Measurements from ENCODE around the gene SETD2. TPM values are rescaled to one million over a fixed set of nuclear protein-coding genes. Genes with fewer than 3 reads are reported as not detected.
A peak's percentile ranks its signal among the peaks of the same experiment; 100 is the strongest.

Gene SETD2
- total and polyA plus RNA-seq, 9 of the 15 experiments (the other 6 are each of a cell fraction or from before 2014, with no cell fraction given): 8.2 to 44.0 (median 33.6) TPM

GRCh38 chr3:47117807-47118364 lies 46.0 kb downstream of the SETD2 start:
- peak; percentile 73 for FAIRE-seq
- DNase-seq (ENCODE audit: extremely low read depth in 1 of 4, low spot score in 3 of 4): peak in 1 of 4 experiments; percentile 25
- BruUV-seq (replicated peaks): no TSS peak
- WGBS (ENCODE audit: insufficient coverage, low coverage, missing lambda C conversion rate): 22% methylated on average over 3 of the region's 3 CpGs
- in situ Hi-C loops (cut with MboI): no loop called here
- peaks cover 13% of the 10 kb centered on the region for H3K79me2 ChIP-seq (ENCODE audit: control insufficient read depth, insufficient read depth, low read length)
- no peaks in the 10 kb centered on the region for H4K20me1 ChIP-seq (replicated peaks; ENCODE audit: control insufficient read depth, insufficient read depth, low read length)
- ATAC-seq: peak; percentile 52
- peaks cover 17% of the 10 kb centered on the region for H3K9me3 ChIP-seq (replicated peaks; ENCODE audit: control insufficient read depth, insufficient read depth, low read depth, low read length)
- no peaks in the 10 kb centered on the region for H3K27me3 ChIP-seq (ENCODE audit: control insufficient read depth in 2 of 2, insufficient read depth in 2 of 2, low read length in 2 of 2)
- H3K4me1 ChIP-seq (replicated peaks in 1 of 2; ENCODE audit: control insufficient read depth in 2 of 2, insufficient read depth in 2 of 2, low read length in 2 of 2): peaks cover 4 to 7% of the 10 kb centered on the region in 2 experiments; a peak in 3 of 5 replicates
- intact Hi-C loops (cut with micrococcal nuclease): no loop called here
- H3K36me3 ChIP-seq (ENCODE audit: control insufficient read depth, insufficient read depth, low read length): peaks cover 86% of the 10 kb centered on the region
- CTCF ChIA-PET (ENCODE audit: low intra/inter-chr PET ratio): no interaction called here
- H3K27ac ChIP-seq (ENCODE audit: extremely low read depth, low read depth, low read length): peak overlapping the region; percentile 44; the same call in 2 of the 3 replicates
- peak overlapping the region; percentile 1; the same call in 1 of the 2 replicates for H3K4me2 ChIP-seq (ENCODE audit: insufficient read depth, low read length)
- H3K4me3 ChIP-seq: no peak overlapping the region
- no peak overlapping the region for H3K9ac ChIP-seq (ENCODE audit: insufficient read depth in 1 of 2, low read depth in 2 of 2, low read length in 2 of 2)
- POLR2A ChIA-PET: interaction anchor here (1.0 to 1.2 kb wide), 3 partner anchors 10 to 16 kb away, joined by 4 to 5 read pairs (median 4); no protein-coding TSS in a partner anchor
- no peak overlapping the region for H2AFZ ChIP-seq (ENCODE audit: low read depth, low read length)
- H3K9me1 ChIP-seq (ENCODE audit: control insufficient read depth, insufficient read depth, low read length): no peaks in the 10 kb centered on the region
- TF ChIP-seq ETV1 (tag; conservative IDR thresholded peaks at IDR 0.05; ENCODE audit: low read depth) (peak; percentile 81), ELF1 (tag; IDR thresholded peaks at IDR 0.05) (peak; percentile 52; the same call in 1 of the 2 replicates), ARID1B (IDR thresholded peaks at IDR 0.05) (peak; percentile 95), MECOM (CRISPR knock-in tag; IDR thresholded peaks at IDR 0.05) (peak; percentile 47; the same call in 1 of the 2 replicates), NR2C1 (IDR thresholded peaks at IDR 0.05) (peak; percentile 28; the same call in 1 of the 2 replicates), NR2C1 (tag; IDR thresholded peaks at IDR 0.05) (no peak), CC2D1A (IDR thresholded peaks at IDR 0.05) (0 out of 2 replicates have a peak, but pooled peaks have one; percentile 50), MEIS2 (IDR thresholded peaks at IDR 0.05; ENCODE audit: partially characterized antibody) (peak; percentile 95), AFF4 (CRISPR knock-in tag; IDR thresholded peaks at IDR 0.05) (no peak), KLF16 (IDR thresholded peaks at IDR 0.05) (peak; percentile 79)
- TF ChIP-seq, protein P1, sequence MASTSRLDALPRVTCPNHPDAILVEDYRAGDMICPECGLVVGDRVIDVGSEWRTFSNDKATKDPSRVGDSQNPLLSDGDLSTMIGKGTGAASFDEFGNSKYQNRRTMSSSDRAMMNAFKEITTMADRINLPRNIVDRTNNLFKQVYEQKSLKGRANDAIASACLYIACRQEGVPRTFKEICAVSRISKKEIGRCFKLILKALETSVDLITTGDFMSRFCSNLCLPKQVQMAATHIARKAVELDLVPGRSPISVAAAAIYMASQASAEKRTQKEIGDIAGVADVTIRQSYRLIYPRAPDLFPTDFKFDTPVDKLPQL (IDR thresholded peaks at IDR 0.05; ENCODE audit: extremely low read depth, insufficient read length): no peak
- TF ChIP-seq, protein P2, sequence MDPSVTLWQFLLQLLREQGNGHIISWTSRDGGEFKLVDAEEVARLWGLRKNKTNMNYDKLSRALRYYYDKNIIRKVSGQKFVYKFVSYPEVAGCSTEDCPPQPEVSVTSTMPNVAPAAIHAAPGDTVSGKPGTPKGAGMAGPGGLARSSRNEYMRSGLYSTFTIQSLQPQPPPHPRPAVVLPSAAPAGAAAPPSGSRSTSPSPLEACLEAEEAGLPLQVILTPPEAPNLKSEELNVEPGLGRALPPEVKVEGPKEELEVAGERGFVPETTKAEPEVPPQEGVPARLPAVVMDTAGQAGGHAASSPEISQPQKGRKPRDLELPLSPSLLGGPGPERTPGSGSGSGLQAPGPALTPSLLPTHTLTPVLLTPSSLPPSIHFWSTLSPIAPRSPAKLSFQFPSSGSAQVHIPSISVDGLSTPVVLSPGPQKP (CRISPR knock-in tag; IDR thresholded peaks at IDR 0.05): no peak
- TF ChIP-seq, protein P3, sequence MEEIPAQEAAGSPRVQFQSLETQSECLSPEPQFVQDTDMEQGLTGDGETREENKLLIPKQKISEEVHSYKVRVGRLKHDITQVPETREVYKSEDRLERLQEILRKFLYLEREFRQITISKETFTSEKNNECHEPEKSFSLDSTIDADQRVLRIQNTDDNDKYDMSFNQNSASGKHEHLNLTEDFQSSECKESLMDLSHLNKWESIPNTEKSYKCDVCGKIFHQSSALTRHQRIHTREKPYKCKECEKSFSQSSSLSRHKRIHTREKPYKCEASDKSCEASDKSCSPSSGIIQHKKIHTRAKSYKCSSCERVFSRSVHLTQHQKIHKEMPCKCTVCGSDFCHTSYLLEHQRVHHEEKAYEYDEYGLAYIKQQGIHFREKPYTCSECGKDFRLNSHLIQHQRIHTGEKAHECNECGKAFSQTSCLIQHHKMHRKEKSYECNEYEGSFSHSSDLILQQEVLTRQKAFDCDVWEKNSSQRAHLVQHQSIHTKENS (CRISPR knock-in tag; IDR thresholded peaks at IDR 0.05): no peak
